Gastrocnemius medialis (tissue), 4 donors: ENCODE data around the gene RPS18. TPM values are rescaled to one million over a fixed set of nuclear protein-coding genes. Genes with fewer than 3 reads are reported as not detected.
A peak's percentile ranks its signal among the peaks of the same experiment; 100 is the strongest.

ENCODE experiments used
- ATAC-seq, 2 donors: fragments of 150-250 bp; one replicate each; pipeline ENCODE4 v1.9.1; 2016
- DNase-seq, 2 donors: peaks; one replicate each; pipeline ENCODE4 v3.0.0-alpha.2; 2019
- H3K27ac ChIP-seq, 4 donors: fragments of 200-600 bp; sonication (generic); 1 replicate in 1 of 4; 2 replicates in 3 of 4; pipeline ENCODE4 v1.5.1; 2016 to 2018; ENCODE audit warnings: mild to moderate bottlenecking in 2 of 4, moderate library complexity in 1 of 4
- H3K27me3 ChIP-seq, 3 donors: fragments of 200-600 bp; sonication (generic) in 2 of 3; 1 replicate in 1 of 3; 2 replicates in 2 of 3; pipeline versions ENCODE4 v1.5.1 to v1.6.0; 2016 to 2019; ENCODE audit warnings: mild to moderate bottlenecking in 1 of 3, moderate library complexity in 1 of 3
- H3K36me3 ChIP-seq, 2 donors: fragments of 200-600 bp; sonication (generic) in 1 of 2; one replicate each; pipeline ENCODE4 v1.5.1; 2017 to 2018
- H3K4me1 ChIP-seq, 2 donors: fragments of 200-600 bp; sonication (generic) in 1 of 2; one replicate each; pipeline ENCODE4 v1.5.1; 2016 to 2017; ENCODE audit warnings: mild to moderate bottlenecking in 2 of 2
- H3K4me3 ChIP-seq, 4 donors: fragments of 200-600 bp; sonication (generic) in 3 of 4; 1 replicate in 1 of 4; 2 replicates in 3 of 4; pipeline ENCODE4 v1.5.1; 2016 to 2019; ENCODE audit warnings: mild to moderate bottlenecking in 2 of 4
- H3K9me3 ChIP-seq, 3 donors: fragments of 200-600 bp; sonication (generic) in 2 of 3; 1 replicate in 1 of 3; 2 replicates in 2 of 3; pipeline ENCODE4 v1.5.1; 2016 to 2019
- CTCF ChIP-seq, 5 experiments: fragments of 450-650 bp in 3 of 5; fragments of 200-600 bp in 2 of 5; sonication (generic) in 2 of 5; IDR thresholded peaks in 4 of 5; conservative IDR thresholded peaks in 1 of 5; 1 replicate in 4 of 5; 2 replicates in 1 of 5; pipeline ENCODE4 v1.5.1; 2016 to 2019; ENCODE audit warnings: antibody characterized with exemption in 5 of 5, mild to moderate bottlenecking in 3 of 5, moderate library complexity in 3 of 5
- POLR2A ChIP-seq, 2 donors: fragments of 450-650 bp; IDR thresholded peaks; one replicate each; pipeline ENCODE4 v1.6.1; 2017; ENCODE audit warnings: antibody characterized with exemption in 2 of 2, mild to moderate bottlenecking in 2 of 2, moderate library complexity in 2 of 2
- in situ Hi-C, 4 donors: fragments of 200-750 bp; cut with MboI; loops; one replicate each; pipeline versions ENCODE4 v1.15.0 to v1.8.0; 2017; ENCODE audit warnings: low sequenced_read_pairs in 4 of 4
- intact Hi-C: fragments of 100-400 bp; cut with DNase I; formaldehyde crosslinking; loops from one replicate; pipeline ENCODE4 v1.15.1; 2023; ENCODE audit warnings: low total_unique reads
- total RNA-seq, 4 donors: library from RNA; depleted of rRNA; stranded (reverse); fragments of >200 nt; gene quantifications; one replicate each; pipeline versions ENCODE4 v1.1.0 to v1.2.3, GENCODE V29; 2016

The RPS18 gene
- total RNA-seq, 4 donors from 2014 or later: 1,834 to 2,142 (median 2,010) TPM

DNA sequence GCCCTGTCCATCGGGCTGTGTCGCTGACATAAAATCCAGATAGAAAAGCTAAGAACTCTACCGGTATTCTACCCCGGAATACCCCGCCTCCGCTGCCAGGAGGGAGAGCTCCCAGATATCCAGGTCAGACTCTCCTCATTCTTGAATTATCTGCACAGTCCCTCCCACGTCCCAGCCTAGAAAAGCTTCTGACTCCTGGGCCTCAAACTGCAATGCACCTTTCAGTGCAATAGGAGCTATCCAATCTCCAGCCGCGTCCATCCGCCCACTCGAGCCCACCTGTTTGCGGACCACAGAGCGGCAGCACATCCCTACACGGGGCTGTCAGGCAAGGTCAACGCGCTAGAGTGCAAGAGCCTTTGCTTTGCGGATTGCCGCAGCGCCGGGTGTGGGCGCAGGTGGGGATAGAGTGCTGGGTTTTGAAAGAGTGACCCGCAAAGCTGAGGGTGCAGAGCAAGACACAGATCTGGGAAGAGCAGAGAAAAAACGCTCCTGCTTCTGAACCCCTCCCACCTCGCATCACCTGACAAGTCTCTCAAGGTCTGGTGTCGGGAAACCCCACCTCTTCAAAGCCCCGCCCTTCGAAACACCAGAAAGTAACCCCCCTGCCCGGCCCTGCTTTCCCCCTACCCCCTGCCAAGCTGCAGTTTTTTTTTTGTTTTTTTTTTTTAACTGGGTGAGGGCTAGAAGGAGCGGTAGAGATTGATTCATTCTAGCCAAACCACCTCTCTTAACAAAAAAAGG is 40.7 kb downstream of the RPS18 start:
- Histone ChIP-seq H3K4me1 (peaks cover 17 to 40% of the 10 kb centered on the region in 2 donors), H3K36me3 (no peaks in the 10 kb centered on the region), H3K27me3 (no peaks in the 10 kb centered on the region), H3K4me3 (peak overlapping the region; percentile 89 to 99 (median 96)), H3K27ac (peak overlapping the region; percentile 86 to 94 (median 94)), H3K9me3 (no peaks in the 10 kb centered on the region)
- peak; percentile 66 to 73 for DNase-seq
- TF ChIP-seq CTCF (IDR thresholded peaks at IDR 0.05 in 4 of 5, conservative IDR thresholded peaks at IDR 0.05 in 1 of 5): no peak
- TF ChIP-seq POLR2A (IDR thresholded peaks at IDR 0.05): no peak
- in situ Hi-C loops: no loop called here
- intact Hi-C loops: loop anchor here (10.0 kb wide), 2 partner anchors 412 to 1138 kb away; partner anchors contain the start of genes AGPAT1 and RNF5
- peak; percentile 44 to 55 for ATAC-seq

DNA sequence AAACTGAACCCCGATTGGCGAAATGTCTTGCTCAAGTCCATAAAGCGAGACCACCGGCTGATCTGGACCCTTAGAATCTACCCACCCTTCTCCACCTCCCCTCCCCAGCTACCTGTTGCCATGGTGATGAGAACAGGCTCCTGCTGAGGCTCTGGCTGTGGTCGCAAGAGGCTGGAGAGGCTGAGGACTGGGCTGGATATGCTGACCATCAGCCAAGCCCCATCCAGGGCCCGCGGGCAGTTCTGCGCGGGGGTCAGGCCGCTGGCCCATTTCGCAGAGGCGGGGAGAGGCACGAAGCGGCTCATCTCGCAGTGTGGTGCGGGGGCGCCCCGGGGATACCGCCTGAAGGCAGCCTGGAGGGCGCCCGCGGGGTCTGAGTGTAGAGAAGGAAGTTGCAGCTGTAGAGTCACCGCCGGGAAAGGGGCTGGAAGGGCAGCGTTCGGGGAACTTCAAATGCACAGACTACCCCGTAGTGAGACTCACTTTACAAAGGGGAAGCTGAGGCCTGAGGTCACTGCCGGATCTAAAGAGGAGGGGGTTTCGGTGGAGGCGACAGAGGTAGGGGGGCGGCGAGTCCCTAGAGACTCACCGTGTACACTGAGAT is 41.3 kb downstream of the RPS18 start:
- no peak for TF ChIP-seq CTCF (IDR thresholded peaks at IDR 0.05 in 4 of 5, conservative IDR thresholded peaks at IDR 0.05 in 1 of 5)
- no peak for TF ChIP-seq POLR2A (IDR thresholded peaks at IDR 0.05)
- DNase-seq (no peak), ATAC-seq (peak in 1 of 2 donors; percentile 3)
- H3K9me3 ChIP-seq: no peaks in the 10 kb centered on the region
- in situ Hi-C loops: no loop called here
- H3K27me3 ChIP-seq: no peaks in the 10 kb centered on the region
- peaks cover 18 to 43% of the 10 kb centered on the region in 2 donors for H3K4me1 ChIP-seq
- no peaks in the 10 kb centered on the region for H3K36me3 ChIP-seq
- peak overlapping the region; percentile 89 to 99 (median 96) for H3K4me3 ChIP-seq
- intact Hi-C loops: loop anchor here (10.0 kb wide), 2 partner anchors 412 to 1138 kb away; partner anchors contain the start of genes AGPAT1 and RNF5
- H3K27ac ChIP-seq: peak overlapping the region; percentile 86 to 94 (median 94)

DNA sequence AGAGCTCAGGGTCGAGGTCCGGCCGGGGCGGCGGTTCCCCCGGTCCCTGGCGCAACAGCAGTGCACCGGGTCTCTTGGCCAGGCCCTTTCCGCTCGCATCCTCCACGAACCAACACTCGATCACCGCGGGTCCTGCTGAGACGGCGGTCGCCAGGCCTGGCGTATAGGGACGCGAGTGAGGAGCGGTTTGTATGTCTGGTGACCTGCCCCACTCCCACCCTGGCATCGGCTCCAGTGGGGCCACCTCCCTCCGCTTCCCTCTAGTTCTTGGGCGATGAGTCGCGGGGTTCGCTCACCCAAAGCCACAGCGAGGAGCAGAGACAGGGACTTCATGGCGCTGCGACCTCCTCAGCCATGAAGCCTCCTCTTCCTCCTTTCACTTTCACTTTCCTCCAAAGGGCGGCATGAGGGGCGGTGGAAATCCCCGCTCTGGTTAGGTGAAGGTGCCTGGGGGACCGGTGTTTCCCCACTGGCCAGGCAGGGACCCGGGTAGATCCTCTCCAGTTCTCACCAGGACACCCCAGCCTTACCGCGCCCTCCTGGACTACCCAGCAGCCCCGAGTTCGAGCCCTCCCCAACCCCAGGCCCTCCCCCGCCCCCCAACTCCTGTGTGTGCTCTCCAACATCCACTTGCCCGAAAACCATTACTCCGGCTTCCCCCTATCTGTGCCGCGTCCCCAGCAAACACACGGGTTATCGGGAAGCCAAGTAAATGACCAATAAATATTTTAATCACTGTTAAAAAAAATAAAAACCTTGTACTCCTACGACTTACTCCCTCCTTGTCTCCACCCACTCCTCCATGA is 42.0 kb downstream of the RPS18 start, which contains the start of gene TAPBP:
TSS of gene TAPBP (minus strand) at position 370 of the 806 bp plus-strand sequence. CDS start at position 333, 37 bp downstream.
- peak; percentile 32 to 49 for DNase-seq
- Histone ChIP-seq H3K27me3 (no peaks in the 10 kb centered on the region), H3K4me3 (peak within 1 kb of the TSS; percentile 89 to 99 (median 96)), H3K4me1 (peaks cover 23 to 50% of the 10 kb centered on the region in 2 donors), H3K9me3 (no peaks in the 10 kb centered on the region), H3K27ac (peak within 1 kb of the TSS; percentile 86 to 94 (median 94)), H3K36me3 (peaks cover 0 to 5% of the 10 kb centered on the region in 2 donors)
- ATAC-seq: peak; percentile 6 to 27
- in situ Hi-C loops (no loop called here), intact Hi-C loops (loop anchor here (10.0 kb wide), 2 partner anchors 411 to 1139 kb away; partner anchors contain the start of genes AGPAT1 and RNF5)
- peak; percentile 29 to 53 for TF ChIP-seq POLR2A (IDR thresholded peaks at IDR 0.05)
- no peak for TF ChIP-seq CTCF (IDR thresholded peaks at IDR 0.05 in 4 of 5, conservative IDR thresholded peaks at IDR 0.05 in 1 of 5)

DNA sequence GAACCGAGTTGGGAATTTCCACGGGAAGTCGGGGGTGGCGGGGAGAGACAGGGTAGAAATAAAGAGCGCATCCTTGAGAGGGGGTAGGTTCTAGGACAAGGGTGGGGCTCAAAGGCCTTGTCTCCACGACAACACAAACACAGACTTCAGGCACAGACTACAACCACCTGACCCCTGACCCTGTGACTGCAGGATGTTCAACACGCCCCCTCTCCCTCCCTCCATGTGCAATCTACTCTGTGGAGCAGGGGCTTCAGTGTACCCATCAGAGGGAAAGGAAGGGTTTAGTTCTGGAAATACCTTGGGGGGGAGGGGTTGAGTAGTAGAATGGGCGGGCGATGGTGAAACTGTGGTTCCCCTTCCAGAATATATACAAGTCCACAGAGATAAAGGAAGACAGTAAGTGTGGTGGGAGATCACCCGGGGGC is 42.7 kb downstream of the RPS18 start:
- H3K27me3 ChIP-seq: no peaks in the 10 kb centered on the region
- intact Hi-C loops (loop anchor here (10.0 kb wide), 2 partner anchors 410 to 1140 kb away; partner anchors contain the start of genes AGPAT1 and RNF5), in situ Hi-C loops (no loop called here)
- DNase-seq: peak; percentile 50 to 67
- ATAC-seq: peak; percentile 6 to 8
- no peak for TF ChIP-seq CTCF (IDR thresholded peaks at IDR 0.05 in 4 of 5, conservative IDR thresholded peaks at IDR 0.05 in 1 of 5)
- peaks cover 0 to 12% of the 10 kb centered on the region in 2 donors for H3K36me3 ChIP-seq
- peaks cover 23 to 51% of the 10 kb centered on the region in 2 donors for H3K4me1 ChIP-seq
- peak overlapping the region; percentile 89 to 99 (median 96) for H3K4me3 ChIP-seq
- H3K9me3 ChIP-seq: no peaks in the 10 kb centered on the region
- H3K27ac ChIP-seq: peak overlapping the region; percentile 86 to 94 (median 94)
